GM12878 (cell line): ENCODE results near the gene HJV. TPM values are rescaled to one million over a fixed set of nuclear protein-coding genes. Genes with fewer than 3 reads are reported as not detected.

Source experiments
- ATF3 ChIP-seq: IDR thresholded peaks from 2 replicates; pipeline ENCODE4 v1.6.1; 2011; ENCODE audit warnings: low read depth, mild to moderate bottlenecking, low read length, moderate library complexity, borderline replicate concordance; ENCODE audit errors: extremely low read depth
- BCL11A ChIP-seq: IDR thresholded peaks from 2 replicates; pipeline ENCODE4 v1.6.1; 2011; ENCODE audit warnings: low read depth, low read length
- BCLAF1 ChIP-seq: fragments of 450-650 bp; IDR thresholded peaks from 2 replicates; pipeline ENCODE4 v1.6.1; 2017; ENCODE audit warnings: antibody characterized with exemption, mild to moderate bottlenecking, moderate library complexity
- E2F4 ChIP-seq: IDR thresholded peaks from 2 replicates; pipeline ENCODE4 v1.6.1; 2012; ENCODE audit warnings: low read depth, low read length, improper control_type of control experiment
- EGR1 ChIP-seq, 2 experiments: IDR thresholded peaks; 1 replicate in 1 of 2; 2 replicates in 1 of 2; pipeline ENCODE4 v1.6.1; 2011 to 2012; ENCODE audit warnings: low read depth in 2 of 2, low read length in 2 of 2, borderline replicate concordance in 1 of 2, mild to moderate bottlenecking in 1 of 2, moderate library complexity in 1 of 2
- HDAC2 ChIP-seq: fragments of 200-600 bp; sonication (generic); IDR thresholded peaks from 2 replicates; pipeline ENCODE4 v1.6.1; 2017
- HDAC6 ChIP-seq: fragments of 200-600 bp; sonication (generic); IDR thresholded peaks from one replicate; pipeline ENCODE4 v1.8.0; 2017; ENCODE audit warnings: antibody characterized with exemption; ENCODE audit not compliant: unreplicated experiment
- HDGF ChIP-seq: fragments of 450-650 bp; IDR thresholded peaks from 2 replicates; pipeline ENCODE4 v1.6.1; 2016; ENCODE audit warnings: antibody characterized with exemption
- MEF2B ChIP-seq: fragments of 450-650 bp; IDR thresholded peaks from 2 replicates; pipeline ENCODE4 v1.6.1; 2018; ENCODE audit warnings: mild to moderate bottlenecking, moderate library complexity; ENCODE audit not compliant: partially characterized antibody, poor library complexity, severe bottlenecking
- MLLT1 ChIP-seq: fragments of 450-650 bp; IDR thresholded peaks from 2 replicates; pipeline ENCODE4 v1.6.1; 2016; ENCODE audit warnings: mild to moderate bottlenecking
- PKNOX1 ChIP-seq: fragments of 450-650 bp; IDR thresholded peaks from 2 replicates; pipeline ENCODE4 v1.6.1; 2016; ENCODE audit warnings: mild to moderate bottlenecking
- REST ChIP-seq: IDR thresholded peaks from 2 replicates; pipeline ENCODE4 v1.6.1; 2012; ENCODE audit warnings: mild to moderate bottlenecking, low read depth, low read length
- SIX5 ChIP-seq: IDR thresholded peaks from 2 replicates; pipeline ENCODE4 v1.6.1; 2011; ENCODE audit warnings: mild to moderate bottlenecking, low read depth, low read length, moderate library complexity; ENCODE audit not compliant: severe bottlenecking
- STAT3 ChIP-seq: IDR thresholded peaks from 2 replicates; pipeline ENCODE4 v1.6.1; 2011; ENCODE audit warnings: low read depth, low read length, improper control_type of control experiment
- SUPT20H ChIP-seq: IDR thresholded peaks from 2 replicates; pipeline ENCODE4 v1.6.1; 2011; ENCODE audit warnings: low read depth, mild to moderate bottlenecking, low read length, moderate library complexity, borderline replicate concordance; ENCODE audit not compliant: control insufficient read depth
- ZBTB33 ChIP-seq: fragments of 450-650 bp; IDR thresholded peaks from 2 replicates; pipeline ENCODE4 v1.6.1; 2017; ENCODE audit warnings: mild to moderate bottlenecking
- ZNF217 ChIP-seq: fragments of 450-650 bp; IDR thresholded peaks from 2 replicates; pipeline ENCODE4 v1.6.1; 2017; ENCODE audit warnings: antibody characterized with exemption, mild to moderate bottlenecking
- ZSCAN29 ChIP-seq: fragments of 450-650 bp; IDR thresholded peaks from 2 replicates; pipeline ENCODE4 v1.6.1; 2017; ENCODE audit warnings: mild to moderate bottlenecking, moderate library complexity
- polyA plus RNA-seq, 11 experiments: library from polyadenylated mRNA; depleted of rRNA in 4 of 11; unstranded in 6 of 11; stranded (reverse) in 5 of 11; fragments of >200 nt; fragmentation: Nextera tagmentation in 4 of 11; fragmentation: Illumina TruSeq in 1 of 11; extraction: Ambion mirVana in 4 of 11; extraction: Trizol in 1 of 11; gene quantifications; 1 replicate in 1 of 11; 2 replicates in 10 of 11; pipeline versions ENCODE4 v1.2.1 to v1.2.3, GENCODE V29; 2011 to 2016; ENCODE audit warnings: inconsistent platforms in 2 of 11, missing spikeins in 2 of 11, low read depth in 1 of 11
- total RNA-seq, 4 experiments: library from RNA; depleted of rRNA in 3 of 4; stranded (reverse); fragments of >200 nt in 3 of 4; fragmentation: Illumina TruSeq in 1 of 4; extraction: Trizol in 1 of 4; gene quantifications; 2 replicates each; pipeline versions ENCODE4 v1.2.1 to v1.2.3, GENCODE V29; 2013 to 2021

Gene HJV
- total and polyA plus RNA-seq, 10 of the 15 experiments (the other 5 are each of a cell fraction or from before 2014, with no cell fraction given) = not detected

- no peak for TF ChIP-seq BCLAF1
- no peak for TF ChIP-seq SIX5
- TF ChIP-seq ZBTB33 = no peak
- TF ChIP-seq HDAC2 = no peak
- no peak for TF ChIP-seq ZSCAN29
- no peak for TF ChIP-seq HDAC6
- no peak for TF ChIP-seq ATF3
- no peak for TF ChIP-seq EGR1 (IDR thresholded peaks at IDR 0.05; ENCODE audit: borderline replicate concordance in 1 of 2, low read depth in 2 of 2, low read length in 2 of 2)
- no peak for TF ChIP-seq PKNOX1
- no peak for TF ChIP-seq E2F4
- TF ChIP-seq STAT3 = no peak
- TF ChIP-seq MLLT1 = no peak
- peak; percentile 37; the same call in 1 of the 2 replicates for TF ChIP-seq ZNF217
- no peak for TF ChIP-seq HDGF
- peak; percentile 46 for TF ChIP-seq MEF2B
- no peak for TF ChIP-seq SUPT20H
- no peak for TF ChIP-seq REST
- TF ChIP-seq BCL11A = peak; percentile 82; the same call in 1 of the 2 replicates
Measured at GRCh38 chr1:145978471-145978853, 43.1 kb downstream of the HJV start (continued).
